GM10266 (cell line): ENCODE results near the gene MAP3K10.
"Not testable (repeated sequence)": the region's sequence is repeated elsewhere in the genome, so short reads cannot be mapped to it uniquely, and the experiment has no call there.

Experiments
- DNase-seq: peaks from one replicate; pipeline ENCODE4 v3.0.0; 2012; ENCODE audit errors: extremely low spot score
- CTCF ChIP-seq: IDR thresholded peaks from 2 replicates; pipeline ENCODE4 v1.5.1; 2012; ENCODE audit warnings: mild to moderate bottlenecking, low read depth; ENCODE audit not compliant: control insufficient read depth, insufficient read depth; ENCODE audit errors: missing control alignments

Gene MAP3K10

DNA sequence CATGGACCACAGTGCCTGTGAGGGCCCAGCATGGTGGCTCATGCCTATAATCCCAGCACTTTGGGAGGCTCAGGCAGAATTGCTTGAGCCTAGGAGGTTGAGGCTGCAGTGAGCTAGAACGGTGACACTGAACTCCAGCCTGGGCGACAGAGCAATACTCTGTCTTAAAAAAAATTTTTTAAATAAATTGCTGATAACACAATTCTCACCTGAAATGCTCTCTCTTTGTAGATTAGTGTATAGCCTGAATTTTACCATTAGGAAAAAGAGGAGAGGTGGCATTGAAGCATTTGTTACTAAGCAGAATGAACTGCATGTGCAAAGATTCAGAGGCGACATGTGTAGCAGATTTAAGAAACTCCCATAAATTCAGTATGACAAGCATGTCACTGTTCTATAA, 29.1 kb upstream of the MAP3K10 start:
- DNase-seq = no peak
- TF ChIP-seq CTCF = no peak

- DNase-seq = peak; percentile 64
Observed at GRCh38 chr19:40163541-40164129, 27.6 kb upstream of the MAP3K10 start.

DNA sequence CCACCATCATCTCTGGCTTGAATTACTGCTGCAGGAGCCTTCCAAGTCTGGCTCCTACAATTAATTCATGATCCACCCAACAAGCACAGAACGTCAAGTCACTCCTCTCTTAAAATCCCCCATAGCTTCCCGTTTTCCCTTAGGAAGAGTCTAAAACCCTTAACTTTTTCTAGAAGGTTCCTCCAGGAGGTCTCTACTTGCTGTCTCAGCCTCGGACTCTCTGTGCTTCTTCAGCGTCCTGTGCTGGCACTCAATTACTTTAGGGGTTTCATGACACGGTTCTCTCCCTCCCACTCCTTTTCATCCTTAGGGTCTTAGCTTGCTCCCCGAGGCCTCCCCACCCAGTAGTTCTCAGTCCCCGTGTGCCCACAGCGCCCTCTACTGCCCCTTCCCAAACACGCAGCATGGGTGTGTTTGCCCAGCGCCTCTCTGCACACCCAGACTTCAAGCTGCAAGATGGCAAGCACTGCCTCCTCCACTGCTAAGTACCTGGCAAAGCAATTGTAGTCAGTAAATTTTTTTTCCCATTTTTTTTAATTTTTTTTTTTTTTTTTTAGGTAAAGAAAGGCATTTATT, 25.8 kb upstream of the MAP3K10 start:
- DNase-seq = peak; percentile 80

More at GRCh38 chr19:40163541-40164129, 27.6 kb upstream of the MAP3K10 start:
- no peak for TF ChIP-seq CTCF

GRCh38 chr19:40169482-40170302, 21.5 kb upstream of the MAP3K10 start:
- not testable (repeated sequence) for DNase-seq

More for the DNA sequence above, 25.8 kb upstream of the MAP3K10 start:
- peak; percentile 87 for TF ChIP-seq CTCF

DNA sequence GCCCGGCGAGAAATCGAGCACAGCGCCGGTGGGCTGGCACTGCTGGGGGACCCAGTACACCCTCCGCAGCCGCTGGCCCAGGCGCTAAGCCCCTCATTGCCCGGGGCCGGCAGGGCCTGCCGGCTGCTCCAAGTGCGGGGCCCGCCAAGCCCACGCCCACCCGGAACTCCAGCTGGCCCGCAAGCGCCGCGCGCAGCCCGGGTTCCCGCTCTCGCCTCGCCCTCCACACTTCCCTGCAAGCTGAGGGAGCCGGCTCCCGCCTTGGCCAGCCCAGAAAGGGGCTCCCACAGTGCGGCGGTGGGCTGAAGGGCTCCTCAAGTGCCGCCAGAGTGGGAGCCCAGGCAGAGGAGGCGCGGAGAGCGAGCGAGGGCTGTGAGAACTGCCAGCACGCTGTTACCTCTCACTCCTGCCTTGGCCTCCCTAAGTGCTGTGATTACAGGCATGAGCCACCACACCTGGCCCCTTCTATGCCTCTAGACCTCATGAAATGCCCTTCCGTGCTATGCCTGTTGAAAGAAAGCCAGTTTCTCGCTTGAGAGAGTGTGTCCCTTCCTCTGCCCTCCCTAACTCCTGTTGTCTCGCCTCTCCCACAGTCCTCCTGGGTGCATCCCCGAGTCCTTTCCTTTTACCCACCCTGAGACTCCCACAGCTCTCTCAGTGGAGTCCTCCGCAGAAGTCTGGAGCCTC, 20.8 kb upstream of the MAP3K10 start:
- DNase-seq = not testable (repeated sequence)

GRCh38 chr19:40171293-40171692, 19.9 kb upstream of the MAP3K10 start:
- DNase-seq = not testable (repeated sequence)

DNA sequence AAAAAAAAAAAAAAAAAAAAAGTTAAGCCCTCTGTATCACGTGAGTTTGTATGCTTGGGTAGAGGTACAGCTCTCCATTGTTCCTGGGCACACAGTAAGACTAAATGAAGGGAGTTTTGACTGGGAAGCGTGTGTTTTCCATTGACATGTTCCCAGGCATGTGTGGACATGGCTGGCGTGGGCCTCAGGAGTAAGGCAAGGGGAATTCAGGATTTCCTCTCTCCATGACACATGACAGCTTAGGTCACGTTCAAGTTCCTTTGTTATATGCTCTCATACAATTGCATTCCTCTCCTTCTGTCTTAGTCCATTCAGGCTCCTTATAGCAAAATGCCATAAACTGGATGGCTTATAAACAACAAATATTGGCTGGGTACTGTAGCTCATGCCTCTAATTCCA, 17.1 kb upstream of the MAP3K10 start:
- no peak for TF ChIP-seq CTCF
- no peak for DNase-seq

DNA sequence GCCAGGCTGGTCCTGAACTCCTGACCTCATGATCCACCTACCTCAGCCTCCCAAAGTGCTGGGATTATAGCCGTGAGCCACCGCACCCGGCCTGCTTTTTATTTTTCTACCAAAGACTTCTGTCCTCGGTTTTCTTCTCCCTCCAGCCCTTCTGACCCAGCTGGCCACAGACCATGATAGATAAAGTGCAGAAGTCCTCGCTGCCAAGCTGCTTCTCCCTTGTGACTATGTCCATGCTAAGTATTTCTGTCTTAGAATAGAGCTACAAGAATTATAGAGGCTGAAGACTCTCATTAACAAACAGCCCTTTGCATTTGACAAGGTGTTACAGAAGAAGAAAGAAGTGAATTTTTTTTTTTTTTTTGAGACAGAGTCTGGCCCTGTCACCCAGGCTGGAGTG, 15.4 kb upstream of the MAP3K10 start:
- no peak for DNase-seq
- TF ChIP-seq CTCF = no peak
